Stimulated activated naive CD4-positive, alpha-beta T cell (primary cell): ENCODE measurements around the gene GATB.

ENCODE experiments used
- DNase-seq, 6 experiments: peaks; one replicate each; lab custom pipeline; 2025; lab: John Stamatoyannopoulos, UW

Gene GATB, protein sequence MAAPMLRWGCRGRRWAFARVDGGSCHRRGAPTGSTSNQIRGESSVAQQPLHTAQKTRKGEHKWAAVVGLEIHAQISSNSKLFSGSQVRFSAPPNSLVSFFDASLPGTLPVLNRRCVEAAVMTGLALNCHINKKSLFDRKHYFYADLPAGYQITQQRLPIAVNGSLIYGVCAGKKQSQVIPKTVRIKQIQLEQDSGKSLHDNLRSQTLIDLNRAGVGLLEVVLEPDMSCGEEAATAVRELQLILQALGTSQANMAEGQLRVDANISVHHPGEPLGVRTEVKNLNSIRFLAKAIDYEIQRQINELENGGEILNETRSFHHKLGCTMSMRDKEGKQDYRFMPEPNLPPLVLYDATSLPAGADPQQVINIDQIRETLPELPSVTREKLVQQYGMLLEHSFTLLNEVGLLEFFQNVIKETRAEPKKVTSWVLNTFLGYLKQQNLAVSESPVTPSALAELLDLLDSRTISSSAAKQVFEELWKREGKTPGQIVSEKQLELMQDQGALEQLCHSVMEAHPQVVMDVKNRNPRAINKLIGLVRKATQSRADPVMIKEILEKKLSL

GRCh38 chr4:151760712-151761661 lies at the start of gene GATB:
Gene GATB, minus strand, starts transcription at chr4:151761007. Its CDS starts 25 bp downstream, at chr4:151760982.
- peak; percentile 84 to 95 (median 93) for DNase-seq

DNA sequence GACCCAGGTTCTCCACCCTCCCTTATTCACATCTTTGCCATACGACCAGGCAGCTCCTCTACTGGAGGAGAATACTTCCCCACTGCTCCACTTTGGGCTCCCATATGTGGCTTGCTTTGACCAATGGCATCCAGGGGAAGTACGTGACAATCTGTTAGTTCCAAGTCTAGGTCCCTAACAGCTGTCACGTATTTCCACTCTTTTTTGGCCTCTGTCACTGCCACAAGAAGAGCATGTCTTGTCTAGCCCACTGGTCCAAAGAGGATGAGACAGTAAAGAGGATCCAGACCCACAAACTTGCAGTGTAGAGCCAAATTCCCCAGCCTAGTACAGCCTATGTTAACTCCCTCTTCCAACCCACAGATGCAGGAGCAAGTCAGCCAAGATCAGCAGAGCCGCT lies 49.7 kb upstream of the GATB start:
- DNase-seq = no peak

GRCh38 chr4:151809716-151810115 lies 48.9 kb upstream of the GATB start:
- no peak for DNase-seq

- no peak for DNase-seq
Measured at GRCh38 chr4:151808542-151808941, 47.7 kb upstream of the GATB start.

DNA sequence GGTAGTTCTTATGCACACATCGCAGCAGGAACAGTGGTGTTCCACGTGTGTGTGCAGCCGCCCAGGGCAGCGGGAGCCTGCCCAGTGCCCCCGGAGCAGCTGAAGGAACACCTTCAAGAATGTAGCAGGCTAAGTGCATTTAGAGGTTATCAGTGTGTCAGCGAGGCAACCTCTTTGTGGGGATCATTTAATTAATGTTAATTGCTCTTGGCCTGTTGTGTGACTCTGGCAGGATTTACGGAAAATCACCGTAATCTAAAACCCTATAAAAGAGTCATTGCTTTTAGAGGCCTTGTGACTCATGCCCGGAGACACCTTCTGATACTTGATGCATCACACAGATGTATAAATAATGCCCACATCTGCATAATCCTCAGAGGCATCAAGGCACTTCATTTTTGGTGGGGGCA lies 47.3 kb upstream of the GATB start:
- no peak for DNase-seq

GRCh38 chr4:151807220-151807619 lies 46.4 kb upstream of the GATB start:
- DNase-seq = no peak

- DNase-seq = no peak
Measured at GRCh38 chr4:151806511-151806927, 45.7 kb upstream of the GATB start.

DNA sequence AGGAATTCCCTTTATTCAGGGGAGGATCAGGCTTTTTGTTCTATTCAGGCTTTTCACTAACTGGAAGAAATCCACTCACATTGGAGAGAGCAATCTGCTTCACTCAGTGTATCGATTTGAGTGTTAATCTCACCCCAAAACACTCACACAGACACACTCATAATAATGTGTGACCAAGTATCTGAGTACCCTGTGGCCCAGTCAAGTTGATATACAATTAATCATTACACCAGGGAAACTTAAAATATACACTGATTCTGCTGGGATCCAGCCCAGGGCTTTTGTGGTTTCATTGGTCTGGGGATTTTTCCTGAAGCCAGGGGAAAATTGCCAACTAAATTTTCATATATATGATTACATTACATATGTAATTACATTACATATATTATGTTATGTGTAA lies 44.0 kb upstream of the GATB start:
- no peak for DNase-seq

- no peak for DNase-seq
Measured at GRCh38 chr4:151804086-151804630, 43.4 kb upstream of the GATB start.

DNA sequence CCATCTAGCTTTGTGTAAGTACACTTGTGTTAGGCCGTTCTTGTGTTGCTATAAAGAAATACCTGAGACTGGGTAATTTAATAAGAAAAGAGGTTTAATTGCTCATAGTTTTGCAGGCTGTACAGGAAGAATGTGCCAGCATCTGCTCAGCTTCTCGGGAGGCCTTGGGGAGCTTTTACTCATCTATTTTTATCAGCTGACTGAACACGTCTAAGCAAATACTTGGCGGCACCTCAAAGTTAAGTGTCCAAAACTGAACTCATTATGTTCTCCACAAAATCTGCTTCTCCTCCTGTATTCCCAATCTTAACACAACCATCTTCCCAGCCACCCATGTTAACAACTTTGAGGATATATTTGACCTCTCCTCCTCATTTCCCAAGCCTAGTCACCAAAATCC lies 42.4 kb upstream of the GATB start:
- DNase-seq = no peak

- DNase-seq = peak; percentile 7 to 50 (median 30)
Measured at GRCh38 chr4:151801547-151802516, 41.0 kb upstream of the GATB start.

- no peak for DNase-seq
Measured at GRCh38 chr4:151799417-151800012, 38.7 kb upstream of the GATB start.

DNA sequence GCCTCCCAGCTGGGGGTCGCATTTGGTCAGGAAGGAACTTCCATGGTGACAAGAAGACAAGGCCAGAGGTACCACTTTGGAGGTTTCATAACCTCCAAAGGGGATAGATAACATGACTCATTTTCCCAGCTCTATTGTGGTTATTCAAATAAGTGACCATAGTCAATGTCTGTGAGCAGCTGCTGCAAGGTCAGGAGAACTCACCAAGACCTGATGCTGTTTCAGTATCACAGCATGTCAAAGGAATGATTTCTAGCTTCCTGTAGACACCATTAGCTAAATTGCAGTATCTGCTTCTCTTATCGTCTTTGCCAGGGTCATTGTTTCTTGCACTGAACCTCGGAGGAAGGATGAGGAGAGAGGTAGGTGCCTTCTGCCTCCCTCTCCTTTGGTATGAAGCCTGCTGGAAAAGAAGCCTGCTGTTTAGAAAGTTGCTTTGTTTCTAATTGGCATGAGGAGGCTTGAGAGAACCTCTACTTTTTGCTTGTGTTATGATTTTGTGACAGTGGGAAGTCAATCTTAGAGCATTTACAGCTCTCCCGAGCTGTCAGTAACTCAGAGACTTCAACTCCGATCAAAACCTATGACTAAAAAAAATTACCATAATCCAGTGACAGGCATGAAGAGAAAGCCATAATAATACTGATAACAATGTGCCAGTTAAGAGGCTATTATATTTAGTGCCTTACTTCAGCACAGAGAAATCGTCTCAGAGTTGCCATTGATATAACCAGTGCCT lies 38.0 kb upstream of the GATB start:
- no peak for DNase-seq

GRCh38 chr4:151797853-151798252 lies 37.0 kb upstream of the GATB start:
- DNase-seq = no peak

GRCh38 chr4:151797131-151797530 lies 36.3 kb upstream of the GATB start:
- DNase-seq = no peak

- no peak for DNase-seq
Measured at GRCh38 chr4:151796106-151796505, 35.3 kb upstream of the GATB start.

- no peak for DNase-seq
Measured at GRCh38 chr4:151792995-151793394, 32.2 kb upstream of the GATB start.

GRCh38 chr4:151792530-151792929 lies 31.7 kb upstream of the GATB start:
- no peak for DNase-seq

- DNase-seq = no peak
Measured at GRCh38 chr4:151788021-151788420, 27.2 kb upstream of the GATB start.

DNA sequence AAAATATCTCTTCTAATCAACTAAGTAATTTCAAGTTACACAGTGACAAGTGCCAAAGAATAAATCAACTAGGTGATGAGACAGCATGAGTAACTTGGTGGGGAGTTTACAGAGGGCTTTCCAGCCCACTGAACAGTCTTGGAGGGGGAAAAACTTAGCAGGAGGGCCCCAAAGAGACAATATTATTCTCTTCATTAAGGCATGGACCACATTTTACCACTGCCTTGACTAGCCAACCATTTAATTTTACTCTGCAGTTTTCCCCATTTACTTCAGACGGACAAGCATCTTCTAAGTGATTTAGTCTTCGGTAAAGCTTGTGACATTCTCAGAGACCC lies 25.3 kb upstream of the GATB start:
- DNase-seq = no peak
